ENCODE results near the gene PLSCR4.
"Not testable (repeated sequence)": the region's sequence is repeated elsewhere in the genome, so short reads cannot be mapped to it uniquely, and the experiment has no call there.

Gene PLSCR4, protein sequence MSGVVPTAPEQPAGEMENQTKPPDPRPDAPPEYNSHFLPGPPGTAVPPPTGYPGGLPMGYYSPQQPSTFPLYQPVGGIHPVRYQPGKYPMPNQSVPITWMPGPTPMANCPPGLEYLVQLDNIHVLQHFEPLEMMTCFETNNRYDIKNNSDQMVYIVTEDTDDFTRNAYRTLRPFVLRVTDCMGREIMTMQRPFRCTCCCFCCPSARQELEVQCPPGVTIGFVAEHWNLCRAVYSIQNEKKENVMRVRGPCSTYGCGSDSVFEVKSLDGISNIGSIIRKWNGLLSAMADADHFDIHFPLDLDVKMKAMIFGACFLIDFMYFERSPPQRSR
- total RNA-seq, result 0 to 0.12 (median 0) reads per million in 4 donors

DNA sequence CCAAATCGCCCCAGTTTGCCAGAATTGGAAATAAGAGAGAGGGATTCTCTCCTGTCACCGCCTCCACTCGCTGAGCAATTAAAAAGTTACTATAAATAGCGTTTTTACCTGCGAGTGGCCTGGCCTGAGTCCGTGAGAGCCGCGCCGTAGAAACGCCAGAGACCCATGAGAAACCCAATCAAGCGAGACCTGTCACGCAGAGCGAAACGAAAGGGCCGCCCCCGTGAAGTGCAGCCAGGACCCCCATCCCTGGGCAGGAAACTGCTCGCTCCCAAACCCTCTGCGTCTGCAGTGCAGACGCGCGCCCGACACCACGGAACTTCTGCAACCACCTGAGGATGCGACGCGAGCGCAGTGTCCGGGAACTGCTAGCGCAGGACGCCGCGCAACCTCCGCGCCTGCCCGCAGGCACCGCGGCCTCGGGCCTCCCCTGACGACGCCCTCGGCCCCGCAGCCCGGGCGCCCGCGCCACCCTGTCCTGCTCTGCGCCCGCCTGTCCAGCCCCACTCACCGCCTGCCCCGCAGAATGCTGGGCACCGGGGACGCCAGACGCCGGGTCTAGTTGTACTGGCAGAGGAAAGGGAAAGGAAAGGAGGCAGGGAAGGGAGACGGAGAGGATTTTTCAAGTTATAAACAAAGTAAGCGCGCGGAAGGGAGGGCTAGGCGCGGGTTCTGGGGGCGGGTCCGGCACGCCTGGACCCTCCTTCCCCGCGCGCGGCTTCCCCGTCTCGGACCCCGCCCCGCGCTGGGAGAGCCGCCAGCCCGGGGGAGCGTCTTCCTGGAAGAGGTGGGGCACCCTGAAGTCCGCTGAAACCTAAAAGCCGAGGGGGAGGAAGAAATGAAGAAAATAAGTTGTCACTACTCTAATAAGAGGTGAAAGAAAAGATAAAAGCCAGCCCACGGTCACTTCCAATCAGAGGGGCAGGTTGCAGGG, at the start of gene PLSCR4:
Gene PLSCR4, minus strand, starts transcription at position 657 of the 934 bp plus-strand sequence. CDS start 29,034 bp downstream, outside the sequence.
- DNase-seq, result peak in 1 of 5 donors; percentile 7

DNA sequence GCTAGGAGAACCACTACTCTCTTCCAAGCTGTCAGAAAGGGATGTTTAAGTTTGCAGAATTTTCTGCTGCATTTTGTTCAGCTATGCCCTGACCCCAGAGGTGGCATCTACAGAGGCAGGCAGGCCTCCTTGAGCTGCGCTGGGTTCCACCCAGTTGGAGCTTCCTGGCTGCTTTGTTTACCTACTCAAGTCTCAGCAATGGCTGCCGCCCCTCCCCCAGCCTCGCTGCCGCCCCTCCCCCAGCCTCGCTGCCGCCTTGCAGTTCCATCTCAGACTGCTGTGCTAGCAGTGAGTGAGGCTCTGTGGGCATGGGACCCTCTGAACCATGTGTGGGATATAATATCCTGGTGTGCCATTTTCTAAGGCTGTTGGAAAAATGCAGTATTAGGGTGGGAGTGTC, 42.5 kb upstream of the PLSCR4 start:
- not testable (repeated sequence) for DNase-seq

DNA sequence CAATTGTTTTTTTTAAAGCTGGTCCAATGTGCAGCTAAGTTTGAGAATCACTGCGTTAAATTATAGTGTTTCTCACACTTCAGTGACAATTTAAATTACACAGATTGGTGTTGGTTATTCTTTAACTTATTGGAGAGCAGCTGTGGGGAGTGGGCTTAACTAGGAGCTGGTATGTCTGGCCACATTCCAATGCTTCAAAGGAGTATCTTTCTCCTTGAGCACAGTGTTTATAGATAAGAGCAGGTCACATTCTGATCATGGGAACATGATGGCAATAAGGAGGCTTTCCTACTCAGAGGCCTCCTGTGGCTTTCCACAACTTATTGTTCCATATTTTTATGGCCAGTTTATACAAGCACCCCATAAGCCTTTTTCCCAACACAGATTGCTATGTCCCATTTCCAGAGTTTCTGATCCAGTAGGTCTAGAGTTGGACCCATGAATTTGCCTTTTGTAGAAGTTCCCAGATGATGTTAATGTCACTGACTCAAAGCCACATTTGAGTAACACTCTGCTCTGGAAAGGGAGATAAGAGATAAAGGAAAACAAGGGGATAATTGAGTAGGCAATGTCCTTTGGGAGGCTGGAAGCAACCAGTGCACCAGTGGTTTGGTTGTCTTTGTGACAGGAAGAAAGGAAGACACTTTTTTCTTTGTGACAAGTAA, 33.0 kb upstream of the PLSCR4 start:
- DNase-seq, result no peak

DNA sequence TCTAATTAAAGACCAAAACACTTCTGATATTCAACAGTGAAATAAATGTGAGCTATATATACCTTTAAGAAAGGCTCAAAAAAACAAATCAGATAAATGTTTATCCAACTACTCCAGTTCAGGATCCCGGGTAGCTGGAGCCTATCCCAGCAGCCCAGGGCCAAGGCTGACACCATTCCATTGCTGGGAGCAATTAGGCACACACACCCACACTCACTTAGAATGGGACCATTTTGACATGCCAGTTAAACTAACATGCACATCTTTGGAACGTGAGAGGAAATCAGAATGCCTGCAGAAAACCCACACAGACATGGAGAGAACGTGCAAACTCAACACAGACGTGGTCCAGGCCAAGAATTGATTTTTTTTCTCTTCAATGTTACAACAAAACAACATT, 30.0 kb upstream of the PLSCR4 start:
- DNase-seq, result no peak

DNA sequence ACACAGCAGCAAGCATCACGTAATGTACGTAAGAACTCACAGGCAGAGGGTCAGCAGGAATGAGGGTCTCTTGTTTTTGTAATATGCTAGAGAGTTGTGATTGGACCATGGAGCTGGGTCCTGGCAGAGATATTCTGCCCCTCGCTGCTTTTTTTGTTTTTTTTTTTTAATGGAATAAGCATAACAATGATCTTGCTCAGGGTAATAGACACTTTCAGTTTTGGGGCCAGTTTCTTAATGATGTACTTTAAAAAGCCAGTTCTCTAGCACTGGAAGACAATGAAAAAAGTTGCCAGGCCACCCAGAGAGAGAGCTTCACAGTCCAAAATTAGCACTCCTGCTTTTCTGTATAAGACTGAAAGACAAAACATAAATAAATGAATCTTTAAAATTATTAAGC, 29.0 kb upstream of the PLSCR4 start:
- no peak for DNase-seq

DNA sequence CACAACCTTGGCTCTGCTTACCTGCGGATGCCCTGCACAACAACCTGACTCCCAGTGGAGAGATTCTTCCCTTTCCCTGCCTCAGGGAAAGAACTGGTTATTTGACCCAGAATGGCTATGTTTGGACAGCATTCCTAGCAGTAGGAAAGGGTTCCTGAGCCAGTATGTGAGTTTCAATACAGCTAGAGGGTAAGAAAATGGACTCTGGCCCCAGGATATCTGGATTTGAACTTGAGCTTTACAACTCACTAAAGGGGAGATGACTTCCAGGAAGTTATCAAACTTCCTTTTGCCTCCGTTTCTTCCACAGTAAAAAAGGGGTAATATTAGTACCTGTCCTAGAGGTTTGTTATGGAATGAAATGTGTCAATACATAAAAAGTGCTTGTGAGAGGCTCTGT, 28.1 kb upstream of the PLSCR4 start:
- no peak for DNase-seq

DNA sequence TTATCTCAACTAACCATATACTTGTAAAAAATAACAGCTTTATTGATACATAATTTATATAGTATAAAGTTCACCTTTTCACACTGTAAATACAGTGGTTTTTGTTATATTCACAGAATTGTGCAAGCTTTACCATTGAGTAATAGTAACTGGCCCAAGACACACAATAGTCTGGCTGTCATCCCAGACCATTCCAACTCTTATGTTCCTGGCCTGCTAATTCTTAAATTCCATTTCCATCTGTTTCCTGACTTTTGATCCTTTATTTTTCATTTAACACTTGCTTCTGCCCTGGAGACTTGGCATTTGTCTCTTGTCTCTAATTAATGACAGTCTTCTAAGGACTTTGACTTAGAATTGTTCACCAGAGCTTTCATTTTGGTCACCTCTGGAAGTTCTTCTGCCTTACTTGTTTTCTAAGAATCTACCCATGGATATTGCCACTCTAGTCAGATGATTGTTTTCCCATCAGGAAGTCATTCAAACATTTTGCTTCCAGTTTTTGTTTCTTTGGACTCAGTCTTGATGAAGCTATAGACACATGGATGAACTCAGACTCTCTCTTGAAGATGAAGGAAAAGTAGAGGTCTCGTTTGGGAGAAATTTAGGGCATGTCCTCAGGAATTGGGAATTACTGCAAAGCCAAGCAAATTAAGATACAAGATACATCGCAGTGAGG, 27.2 kb upstream of the PLSCR4 start:
- DNase-seq, result no peak

DNA sequence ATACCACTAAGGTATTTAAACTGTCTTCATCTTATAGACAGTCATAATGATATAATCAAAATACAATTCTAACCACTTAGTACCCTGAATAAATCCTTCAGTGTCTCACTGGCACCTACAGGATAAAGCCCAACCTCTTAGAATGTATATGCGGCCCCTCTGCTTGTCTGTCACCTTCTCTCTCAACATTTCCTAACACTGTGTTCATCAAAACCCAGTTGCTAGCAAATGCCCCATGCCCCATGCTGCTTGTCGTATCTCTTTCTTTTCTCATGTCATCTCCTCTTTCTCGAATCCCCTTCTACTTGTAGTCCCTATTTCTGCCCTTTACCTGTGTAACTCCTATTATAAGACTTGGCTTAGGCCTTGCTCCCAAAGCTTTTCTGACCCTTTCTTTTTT, 24.6 kb upstream of the PLSCR4 start:
- DNase-seq, result no peak

DNA sequence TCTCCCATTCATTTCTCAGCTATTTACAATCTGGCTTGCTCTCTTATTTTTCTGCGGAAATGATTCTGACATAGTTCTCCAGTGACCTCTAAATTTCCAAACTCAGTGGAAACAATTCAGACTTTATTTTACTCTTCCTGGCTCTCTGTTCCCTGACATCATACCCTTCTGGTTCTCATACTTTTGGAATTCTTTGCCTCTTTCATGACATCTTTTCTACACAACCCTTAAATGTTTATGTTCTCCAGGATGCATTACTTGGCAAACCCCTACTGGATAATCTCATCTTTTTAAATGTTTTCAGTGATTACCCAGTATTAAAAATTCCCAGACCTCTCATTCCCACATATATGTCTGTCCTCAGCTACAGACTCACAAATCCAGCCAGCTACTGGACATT, 23.9 kb upstream of the PLSCR4 start:
- no peak for DNase-seq

DNA sequence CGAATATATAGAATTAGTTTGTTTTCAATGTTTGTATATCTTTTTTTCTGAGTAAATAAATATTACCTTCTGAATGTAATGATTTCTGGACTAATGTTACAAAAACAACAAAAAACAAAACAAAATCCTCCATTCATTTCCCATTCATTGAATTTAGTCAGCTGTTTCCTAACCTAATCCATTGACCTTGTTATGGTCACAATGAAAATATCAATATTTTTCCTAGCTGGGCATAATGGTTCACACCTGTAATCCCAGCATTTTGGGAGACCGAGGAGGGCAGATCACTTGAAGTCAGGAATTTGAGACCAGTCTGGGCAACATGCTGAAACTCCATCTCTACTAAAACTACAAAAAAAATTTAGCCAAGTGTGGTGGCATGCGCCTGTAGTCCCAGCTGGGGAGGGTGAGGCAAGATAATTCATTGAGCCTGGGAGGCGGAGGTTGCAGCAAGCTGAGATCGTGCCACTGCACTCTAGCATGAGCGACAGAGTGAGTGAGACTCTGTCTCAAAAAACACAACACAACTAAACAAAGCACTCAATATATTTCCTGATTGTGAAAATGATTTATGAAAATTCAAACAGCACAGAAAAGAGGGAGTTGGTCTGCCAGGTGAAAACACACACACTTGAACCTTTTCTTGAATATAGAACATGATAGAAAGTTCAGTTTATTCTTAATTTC, 23.0 kb upstream of the PLSCR4 start:
- DNase-seq, result no peak

DNA sequence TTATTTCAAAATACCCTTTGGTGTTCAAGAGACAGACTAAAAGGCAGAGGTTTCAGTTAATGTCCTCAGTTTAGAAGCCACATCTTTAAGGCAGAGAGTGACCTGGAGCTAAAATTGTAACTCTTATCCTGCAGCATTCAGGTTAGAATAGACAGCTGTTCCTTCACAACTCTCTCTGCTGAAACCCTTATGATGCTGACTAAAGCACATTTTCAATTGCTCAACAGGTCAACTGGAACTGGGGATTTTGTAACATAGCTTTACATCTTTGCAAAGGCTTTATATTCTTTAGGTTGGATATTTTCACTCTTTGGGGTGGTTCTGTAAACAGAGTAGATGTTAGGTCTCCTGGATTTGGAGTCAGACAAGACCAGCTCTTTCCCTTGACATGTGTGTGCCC, 20.3 kb upstream of the PLSCR4 start:
- no peak for DNase-seq

DNA sequence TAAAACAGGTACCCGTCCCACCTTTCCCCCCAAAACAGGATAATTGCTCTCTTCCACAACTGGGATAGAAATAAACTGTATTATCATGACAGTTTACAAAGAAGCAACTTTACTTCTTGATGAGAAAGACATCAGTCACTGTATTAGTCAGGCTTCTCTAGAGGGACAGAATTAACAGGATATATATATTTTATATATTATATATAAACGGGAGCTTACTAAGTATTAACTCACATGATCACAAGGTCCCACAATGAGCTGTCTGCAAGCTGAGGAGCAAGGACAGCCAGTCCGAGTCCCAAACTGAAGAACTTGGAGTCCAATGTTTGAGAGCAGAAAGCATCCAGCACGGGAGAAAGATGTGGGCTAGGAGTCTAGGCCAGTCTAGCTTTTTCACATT, 18.4 kb upstream of the PLSCR4 start:
- no peak for DNase-seq

DNA sequence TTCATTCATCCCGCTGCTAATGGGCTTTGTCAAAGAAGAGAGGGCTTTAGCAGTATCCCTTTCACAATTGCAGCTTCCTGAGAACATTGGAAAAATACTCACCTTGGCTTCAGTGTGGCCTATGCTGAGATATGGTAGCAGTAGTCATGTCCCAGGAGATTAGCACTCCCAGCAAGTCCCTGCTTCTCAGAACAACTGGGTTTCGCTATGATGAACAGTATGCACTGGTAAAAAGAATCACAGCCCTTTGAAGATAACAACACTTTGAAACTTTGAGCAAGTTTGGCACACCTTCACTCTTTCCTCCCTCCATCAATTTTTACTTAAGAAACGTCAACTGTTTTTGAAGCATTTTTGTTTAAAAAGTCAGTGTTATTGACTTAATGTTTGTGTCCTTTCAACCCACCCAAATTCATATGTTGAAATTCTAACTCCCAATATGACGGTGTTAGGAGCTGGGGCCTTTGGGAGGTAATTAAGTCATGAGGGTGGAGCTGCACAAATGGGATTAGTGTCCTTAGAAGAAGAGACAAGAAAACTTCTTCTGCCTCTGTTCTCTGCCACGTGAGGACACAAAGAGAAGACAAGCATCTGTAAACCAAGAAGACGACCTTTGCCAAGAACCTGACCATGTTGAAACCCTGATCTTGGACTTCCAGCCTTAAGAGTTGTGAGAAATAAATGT, 17.8 kb upstream of the PLSCR4 start:
- no peak for DNase-seq

DNA sequence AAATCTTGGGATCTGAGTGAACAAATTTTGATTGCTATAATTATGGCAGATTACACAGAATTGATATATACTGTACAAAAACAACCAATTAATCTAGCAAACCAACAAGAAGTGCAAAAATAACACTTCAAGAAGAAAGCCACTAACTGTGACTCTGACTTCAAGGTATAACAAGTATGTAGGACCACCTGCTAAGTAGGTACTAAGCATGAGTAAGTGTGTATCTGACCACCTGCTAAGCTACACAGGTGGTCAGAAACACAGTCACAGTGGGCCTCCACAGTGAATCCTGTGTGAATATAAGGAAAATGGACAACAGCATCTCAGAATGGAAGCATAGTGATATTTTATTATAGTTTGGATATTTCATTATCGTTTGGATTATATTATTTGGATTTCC, 14.8 kb upstream of the PLSCR4 start:
- DNase-seq, result no peak

DNA sequence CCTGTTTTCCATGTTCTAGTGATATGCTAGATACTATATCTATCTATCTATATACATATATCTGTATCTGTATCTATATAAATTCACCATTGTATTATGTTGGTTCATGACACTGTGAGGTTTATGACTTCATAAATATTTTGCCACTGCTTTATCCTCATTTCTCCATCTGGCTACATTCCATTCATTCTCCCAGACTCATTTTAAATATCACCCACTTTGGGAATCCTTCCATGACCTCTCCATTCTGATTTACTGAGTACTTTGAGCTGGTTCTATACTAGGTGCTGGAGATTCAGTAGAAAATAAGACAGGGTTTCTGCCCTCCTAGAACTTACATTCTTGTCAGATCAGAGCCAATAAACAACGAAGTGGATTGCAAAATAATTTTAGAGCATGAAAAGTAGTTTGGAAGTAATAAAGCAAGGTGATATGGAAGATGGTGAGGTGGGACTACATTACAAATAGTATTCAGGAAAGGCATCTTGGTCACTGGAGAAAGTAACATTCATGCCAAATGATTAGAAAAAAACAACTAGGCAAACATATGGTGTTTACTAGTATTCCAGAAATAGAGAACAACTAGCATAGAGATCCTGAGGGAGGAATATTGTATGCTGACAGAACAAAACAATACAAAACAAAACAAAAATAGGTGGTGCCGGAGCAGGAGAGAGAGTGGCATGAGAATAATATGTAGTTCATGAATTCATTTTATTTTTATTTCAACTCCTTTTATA, 11.6 kb upstream of the PLSCR4 start:
- DNase-seq, result no peak

DNA sequence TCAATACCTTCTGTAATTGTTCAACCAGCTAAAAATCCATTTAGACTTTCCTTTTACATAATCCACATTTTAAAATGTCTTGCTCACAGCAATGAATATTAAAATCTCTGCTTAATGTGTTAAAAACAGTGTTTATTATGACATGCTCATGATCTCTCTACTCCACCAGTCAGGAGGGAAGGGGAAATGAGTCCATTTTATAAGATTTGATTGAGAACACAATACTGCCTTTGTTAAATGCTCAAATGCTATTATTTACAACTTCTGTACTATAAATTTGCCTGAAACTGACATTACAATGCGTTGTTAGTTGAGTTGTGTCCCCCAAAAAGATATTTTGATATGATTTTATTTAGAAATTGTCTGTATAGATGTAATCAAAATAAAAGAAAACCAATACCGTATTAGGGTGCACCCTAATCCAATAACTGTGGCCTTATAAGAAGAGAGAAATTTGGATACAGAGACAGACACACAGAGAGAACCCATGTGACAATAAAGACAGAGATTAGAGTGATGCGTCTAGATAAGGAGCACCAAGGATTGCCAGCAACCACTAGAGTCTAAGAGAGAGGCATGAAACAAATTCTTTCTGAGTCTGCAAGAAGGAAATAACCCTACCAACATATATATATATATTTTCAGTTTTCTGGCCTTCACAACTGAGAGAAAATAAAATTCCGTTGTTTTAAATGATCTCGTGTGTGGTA, 9.1 kb upstream of the PLSCR4 start:
- no peak for DNase-seq

DNA sequence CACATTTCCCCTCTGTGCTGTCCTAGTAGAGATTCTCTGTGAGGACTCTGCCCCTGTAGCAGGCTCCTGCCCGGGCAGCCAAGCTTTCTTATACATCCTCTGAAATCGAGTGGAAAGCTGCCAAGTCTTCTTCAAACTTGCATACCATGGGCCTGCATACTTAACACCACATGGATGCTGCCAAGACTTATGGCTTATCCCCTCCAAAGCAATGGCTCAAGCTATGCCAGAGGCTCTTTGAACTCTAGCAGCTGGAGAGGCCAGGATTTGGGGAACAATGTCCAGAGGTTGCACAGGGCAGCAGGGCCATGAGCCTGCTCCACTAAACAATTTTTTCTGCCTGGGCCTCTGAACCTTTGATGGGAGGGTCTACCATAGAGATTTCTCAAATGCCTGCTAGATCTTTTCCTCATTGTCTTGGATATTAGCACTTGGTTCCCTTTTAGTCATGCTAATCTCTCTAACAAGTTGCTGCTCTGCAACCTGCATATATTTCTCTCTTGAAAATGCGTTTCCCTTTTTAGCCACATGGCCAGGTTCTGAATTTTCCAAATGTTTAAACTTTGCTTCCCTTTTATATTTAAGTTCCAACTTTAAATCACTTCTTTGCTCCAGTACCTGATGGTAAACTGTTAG, 6.1 kb upstream of the PLSCR4 start:
- DNase-seq, result no peak

DNA sequence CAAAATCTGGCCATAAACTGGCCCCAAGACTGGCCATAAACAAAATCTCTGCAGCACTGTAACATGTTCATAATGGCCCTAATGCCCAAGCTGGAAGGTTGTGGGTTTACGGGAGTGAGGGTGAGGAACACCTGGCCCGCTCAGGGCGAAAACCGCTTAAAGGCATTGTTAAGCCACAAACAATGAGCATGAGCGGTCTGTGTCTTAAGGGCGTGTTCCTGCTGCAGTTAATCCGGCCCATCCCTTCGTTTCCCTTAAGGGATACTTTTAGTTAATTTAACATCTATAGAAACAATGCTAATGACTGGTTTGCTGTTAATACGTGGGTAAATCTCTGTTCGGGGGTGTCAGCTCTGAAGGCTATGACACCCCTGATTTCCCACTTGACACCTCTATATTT, 1.5 kb upstream of the PLSCR4 start:
- DNase-seq, result not testable (repeated sequence)

DNA sequence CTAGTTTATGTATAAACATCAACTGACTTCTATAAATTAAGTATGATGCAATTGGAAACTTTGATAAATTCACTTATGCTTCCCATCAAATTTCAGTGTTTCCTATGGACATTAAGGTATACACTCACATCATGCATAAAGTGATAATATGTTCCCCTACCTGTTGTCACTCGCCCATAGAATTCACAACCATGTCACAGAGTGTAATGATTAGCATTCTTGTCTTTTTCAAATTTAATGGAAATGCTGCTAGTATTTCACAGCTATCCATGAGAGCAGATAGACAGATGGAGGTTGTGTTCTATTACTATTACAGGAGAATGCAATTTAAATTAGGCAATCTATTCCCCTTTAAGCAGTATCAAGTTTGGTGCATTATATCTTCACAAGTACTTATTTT, 984 bp downstream of the PLSCR4 start:
- no peak for DNase-seq

DNA sequence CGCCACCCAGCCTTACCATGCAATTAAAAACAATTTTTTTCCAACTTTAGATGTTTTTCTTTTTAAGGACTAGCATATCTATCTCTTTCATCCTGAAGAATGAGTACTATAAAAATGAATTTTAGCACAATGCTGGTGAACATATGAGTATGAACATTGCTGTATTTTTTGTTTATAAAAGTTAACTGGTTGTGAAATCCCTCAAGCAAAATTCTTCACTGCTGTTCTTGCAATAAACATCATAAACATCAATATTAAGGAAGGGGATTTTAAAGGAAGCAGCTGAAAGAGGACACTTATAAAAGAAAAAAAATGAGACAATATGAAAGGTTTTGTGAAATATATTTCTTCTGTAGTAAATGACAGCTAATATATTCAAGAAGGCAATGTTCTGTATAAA, 3.0 kb downstream of the PLSCR4 start:
- DNase-seq, result no peak
